HG02885 (cell line): ENCODE results near the gene CES3.
"Not testable (repeated sequence)": the region's sequence is repeated elsewhere in the genome, so short reads cannot be mapped to it uniquely, and the experiment has no call there.

ENCODE experiments used
- ATAC-seq: cut with Tn5 transposase; IDR thresholded peaks from one replicate; pipeline ENCODE4 v1.9.1; 2021; ENCODE audit warnings: mild to moderate bottlenecking; ENCODE audit not compliant: unreplicated experiment, poor library complexity

CES3 gene

DNA sequence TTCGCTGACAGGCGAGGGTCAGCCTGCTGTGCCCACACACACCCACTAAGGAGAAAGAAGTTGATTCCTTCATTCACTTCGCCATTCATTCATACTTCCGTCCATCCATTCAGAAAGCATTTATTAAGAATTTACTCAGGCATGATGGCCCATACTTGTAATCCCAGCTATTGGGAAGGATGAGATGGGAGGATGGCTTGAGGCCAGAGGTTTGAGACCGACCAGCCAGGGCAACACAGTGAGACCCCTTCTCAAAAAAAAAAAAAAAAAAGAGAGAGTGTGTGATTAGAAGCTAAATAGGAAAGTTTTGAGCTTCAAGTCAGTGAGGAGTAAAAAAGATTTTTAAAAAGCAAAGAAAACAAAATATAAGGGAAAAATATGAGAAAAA is 17.0 kb upstream of the CES3 start:
- ATAC-seq = no peak

DNA sequence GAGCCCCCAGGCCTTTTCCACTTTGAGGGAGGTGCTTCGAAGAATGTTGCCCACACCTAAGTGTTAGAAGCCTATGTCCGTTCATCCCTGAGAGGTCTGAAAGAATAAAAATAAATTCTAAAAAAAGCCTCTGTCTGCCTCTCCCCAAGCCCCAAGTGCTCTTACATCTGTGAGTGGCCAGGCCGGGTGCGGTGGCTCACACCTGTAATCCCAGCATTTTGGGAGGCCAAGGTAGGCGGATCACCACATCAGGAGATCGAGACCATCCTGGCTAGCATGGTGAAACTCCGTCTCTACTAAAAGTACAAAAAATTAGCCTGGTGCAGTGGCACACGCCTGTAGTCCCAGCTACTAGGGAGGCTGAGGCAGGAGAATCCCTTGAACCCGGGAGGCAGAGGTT is 16.1 kb upstream of the CES3 start:
- ATAC-seq = not testable (repeated sequence)

DNA sequence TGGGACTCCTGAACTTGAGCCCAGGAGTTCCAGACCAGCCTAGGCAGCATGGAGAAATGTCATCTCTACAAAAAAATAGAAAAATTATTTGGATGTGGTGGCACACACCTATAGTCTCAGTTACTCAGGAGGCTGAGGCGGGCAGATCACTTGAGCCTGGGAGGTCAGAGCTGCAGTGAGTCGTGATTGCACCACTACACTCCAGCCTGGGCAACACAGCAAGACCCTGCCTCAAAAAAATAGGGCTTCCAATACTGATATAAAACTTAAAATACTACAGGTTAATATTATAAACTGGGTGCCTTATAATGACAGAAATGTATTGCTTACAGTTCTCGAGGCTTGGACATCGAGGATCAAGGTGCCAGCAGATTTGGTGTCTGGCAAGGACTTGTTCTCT is 15.1 kb upstream of the CES3 start:
- ATAC-seq = no peak

DNA sequence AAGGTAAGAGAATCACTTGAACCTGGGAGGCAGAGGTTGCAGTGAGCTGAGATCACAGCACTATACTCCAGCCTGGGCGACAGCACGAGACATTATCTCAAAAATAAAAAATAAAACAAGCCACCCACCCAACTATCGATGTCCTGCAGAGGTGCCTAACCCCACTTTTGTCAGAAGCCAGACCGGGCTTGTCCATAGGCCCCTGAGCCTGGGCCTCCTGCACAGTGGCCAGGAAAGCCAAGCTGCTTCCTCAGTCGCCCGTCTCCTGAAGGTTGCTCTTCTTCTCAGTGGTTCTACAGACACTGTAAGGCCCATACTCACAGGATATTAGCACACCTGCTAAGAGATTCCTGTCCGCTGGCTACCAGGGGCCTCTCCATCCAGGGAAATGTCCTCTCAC is 14.5 kb upstream of the CES3 start:
- ATAC-seq = no peak

DNA sequence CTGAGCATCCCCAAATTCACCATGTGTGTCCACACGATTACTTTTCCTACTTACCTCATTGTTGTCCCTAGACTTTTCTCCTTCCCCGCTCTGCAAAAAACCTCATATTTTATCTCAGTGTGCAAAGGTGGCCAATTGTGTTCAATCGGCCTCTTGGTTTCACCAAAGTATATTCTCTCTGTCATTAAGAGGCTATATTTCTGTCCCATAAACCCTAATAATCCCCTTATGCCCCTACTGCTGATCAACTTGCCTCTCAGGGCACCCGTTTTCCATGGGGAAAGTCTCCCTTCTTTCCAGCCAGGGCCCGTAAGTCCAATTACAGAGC is 14.1 kb upstream of the CES3 start:
- no peak for ATAC-seq

DNA sequence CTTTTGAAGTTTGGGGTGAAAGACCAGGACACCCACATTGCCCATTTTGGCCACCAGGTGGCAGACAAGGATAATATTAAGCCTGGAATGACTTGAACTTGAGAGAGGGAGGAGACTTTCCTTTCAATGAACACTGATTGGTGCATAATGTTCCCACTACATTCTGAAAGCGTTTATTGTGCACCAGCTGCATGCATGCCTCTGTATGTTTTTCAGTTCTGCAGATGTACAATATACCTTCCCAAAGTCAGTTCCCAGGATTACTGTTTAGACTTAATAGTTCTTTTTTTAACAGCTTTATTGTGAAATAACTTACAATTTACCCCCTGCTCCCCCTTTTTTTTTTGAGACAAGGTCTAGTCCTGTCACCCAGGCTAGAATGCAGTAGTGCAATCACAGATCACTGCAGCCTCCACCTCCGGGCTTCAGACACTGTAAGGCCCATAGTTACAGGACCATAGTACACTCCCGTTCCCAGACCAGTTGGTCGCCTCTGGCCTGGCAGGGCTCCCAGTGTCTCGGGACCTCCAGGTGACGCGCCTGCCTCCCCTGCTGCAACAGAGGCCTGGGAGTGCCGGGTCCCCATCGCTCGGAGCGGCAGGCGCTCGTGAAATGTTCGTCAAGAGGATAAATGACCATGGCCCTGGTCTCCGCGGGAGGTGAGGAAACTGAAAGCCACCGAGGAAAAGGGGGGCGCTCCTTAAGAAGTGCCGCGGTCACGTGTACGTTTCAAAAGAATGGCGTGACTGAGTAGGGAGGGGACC is 13.6 kb upstream of the CES3 start:
- ATAC-seq = peak; percentile 70

DNA sequence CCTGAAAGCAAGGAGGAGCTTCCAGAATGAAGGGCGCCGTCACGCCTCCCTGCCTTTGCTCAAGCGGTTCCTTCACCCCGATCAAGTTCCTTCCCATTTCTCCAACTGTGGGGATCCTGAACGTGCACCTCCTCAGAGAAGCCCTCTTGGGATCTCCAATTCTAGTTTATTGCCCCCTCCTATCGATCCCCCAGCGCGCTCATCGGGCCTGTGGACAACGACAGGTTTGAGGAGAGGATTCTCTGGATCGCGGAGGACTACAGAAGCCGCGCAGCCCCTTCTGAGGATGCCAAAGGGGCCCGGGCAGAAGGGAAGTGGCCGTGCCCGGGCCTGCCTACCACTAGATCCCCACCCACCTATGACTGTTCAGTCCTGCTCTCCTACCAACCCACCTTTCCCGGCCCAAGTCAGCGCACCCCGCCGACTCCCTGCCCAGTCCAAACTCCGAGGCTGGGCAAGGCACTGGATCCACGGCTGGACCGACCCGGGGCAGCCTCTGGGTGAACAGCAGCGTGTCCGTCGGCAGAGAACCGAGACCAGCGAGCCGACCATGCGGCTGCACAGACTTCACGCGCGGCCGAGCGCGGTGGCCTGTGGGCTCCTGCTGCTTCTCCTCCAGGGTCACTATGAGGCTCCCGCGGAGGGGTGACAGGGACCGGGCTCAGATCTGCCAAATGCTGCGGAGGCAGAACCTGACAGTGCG is 12.8 kb upstream of the CES3 start:
- no peak for ATAC-seq

DNA sequence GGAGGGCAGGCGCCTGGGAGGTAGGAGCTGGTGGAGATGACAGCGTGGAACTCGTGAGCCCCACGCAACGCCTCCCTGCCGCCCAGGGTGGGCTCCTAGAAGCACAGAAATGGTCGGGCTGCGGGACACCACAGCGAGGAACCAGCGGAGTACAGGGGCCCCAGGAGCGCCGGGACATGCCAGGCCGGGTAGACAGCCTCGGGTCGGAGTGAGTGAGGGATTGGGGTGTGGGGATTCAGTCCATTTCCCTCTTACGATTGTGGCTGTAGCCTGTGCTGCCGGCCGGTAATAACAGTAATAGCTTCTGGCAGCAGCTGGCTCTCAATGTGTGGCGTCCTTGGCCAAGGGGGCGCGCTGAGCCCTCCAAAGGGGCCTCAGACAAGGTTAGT is 12.2 kb upstream of the CES3 start:
- no peak for ATAC-seq

DNA sequence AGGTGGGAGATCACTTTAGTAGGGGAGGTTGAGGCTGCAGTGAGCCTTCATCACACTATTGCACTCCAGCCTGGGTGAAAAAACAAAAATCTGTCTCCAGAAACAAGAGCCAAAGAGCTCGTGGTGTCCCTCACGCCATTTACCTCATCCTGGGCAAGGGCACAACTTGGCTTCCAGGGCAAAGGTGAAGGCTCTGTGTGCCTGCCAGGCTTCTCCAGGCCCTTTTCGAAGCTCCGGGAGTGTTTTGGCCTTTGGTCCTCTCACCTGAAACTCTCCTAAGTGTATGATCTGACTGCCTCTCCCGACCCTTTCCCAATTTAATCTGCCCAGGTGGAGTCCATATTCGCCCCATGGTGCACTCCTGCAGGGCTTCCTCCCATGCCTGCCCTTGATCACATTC is 11.6 kb upstream of the CES3 start:
- ATAC-seq = no peak

DNA sequence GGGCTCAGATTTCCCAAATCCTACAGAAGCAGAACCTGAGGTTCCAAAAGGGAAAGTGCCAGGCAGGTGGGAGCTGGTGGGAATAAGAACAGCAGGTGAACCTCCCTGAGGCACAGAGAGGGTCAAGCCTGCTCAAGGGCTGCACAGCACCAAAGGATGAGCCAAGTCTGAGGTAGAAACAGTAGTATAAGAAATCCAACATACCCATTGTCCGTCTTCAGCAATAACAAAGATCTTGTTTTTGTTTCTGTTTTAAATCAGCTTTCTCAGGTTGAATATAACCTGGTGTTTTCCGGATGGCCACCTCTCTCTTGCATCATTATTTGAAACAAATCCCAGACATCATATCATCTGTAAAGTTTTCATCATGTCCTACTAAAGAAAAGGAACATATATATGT is 10.6 kb upstream of the CES3 start:
- no peak for ATAC-seq

DNA sequence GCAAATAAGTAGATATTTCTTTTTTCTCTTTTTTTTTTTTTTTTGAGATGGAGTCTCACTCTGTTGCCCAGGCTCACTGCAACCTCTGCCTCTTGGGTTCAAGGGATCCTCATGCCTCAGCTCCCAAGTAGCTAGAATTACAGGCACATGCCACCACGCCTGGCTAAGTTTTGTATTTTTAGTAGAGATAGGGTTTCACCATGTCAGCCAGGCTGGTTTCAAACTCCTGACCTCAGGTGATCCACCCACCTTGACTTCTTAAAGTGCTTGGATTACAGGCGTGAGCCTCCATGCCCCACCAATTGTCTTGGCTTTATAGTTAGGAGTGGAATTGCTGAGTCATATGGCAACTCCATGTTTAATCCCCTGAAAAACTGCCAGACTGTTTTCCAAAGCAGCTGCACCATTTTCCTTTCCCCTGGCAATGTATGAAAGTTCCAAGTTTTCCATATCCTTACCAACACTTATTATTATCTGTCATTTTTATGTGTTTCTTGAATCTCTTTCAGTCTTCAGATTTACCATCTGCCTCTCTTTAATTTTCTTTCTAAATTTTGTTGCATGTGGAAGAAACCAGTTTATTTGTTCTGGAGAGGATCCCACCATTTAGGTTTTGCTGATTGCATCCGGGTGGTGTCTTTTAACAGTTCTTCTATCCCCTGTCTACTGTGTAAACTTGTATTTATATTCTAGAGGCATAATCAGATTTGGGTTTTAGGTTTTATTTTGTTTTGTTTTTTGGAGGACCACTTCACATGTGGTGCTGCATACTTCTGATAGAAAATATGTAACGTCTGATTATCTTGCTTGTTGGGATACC is 9.9 kb upstream of the CES3 start:
- no peak for ATAC-seq

DNA sequence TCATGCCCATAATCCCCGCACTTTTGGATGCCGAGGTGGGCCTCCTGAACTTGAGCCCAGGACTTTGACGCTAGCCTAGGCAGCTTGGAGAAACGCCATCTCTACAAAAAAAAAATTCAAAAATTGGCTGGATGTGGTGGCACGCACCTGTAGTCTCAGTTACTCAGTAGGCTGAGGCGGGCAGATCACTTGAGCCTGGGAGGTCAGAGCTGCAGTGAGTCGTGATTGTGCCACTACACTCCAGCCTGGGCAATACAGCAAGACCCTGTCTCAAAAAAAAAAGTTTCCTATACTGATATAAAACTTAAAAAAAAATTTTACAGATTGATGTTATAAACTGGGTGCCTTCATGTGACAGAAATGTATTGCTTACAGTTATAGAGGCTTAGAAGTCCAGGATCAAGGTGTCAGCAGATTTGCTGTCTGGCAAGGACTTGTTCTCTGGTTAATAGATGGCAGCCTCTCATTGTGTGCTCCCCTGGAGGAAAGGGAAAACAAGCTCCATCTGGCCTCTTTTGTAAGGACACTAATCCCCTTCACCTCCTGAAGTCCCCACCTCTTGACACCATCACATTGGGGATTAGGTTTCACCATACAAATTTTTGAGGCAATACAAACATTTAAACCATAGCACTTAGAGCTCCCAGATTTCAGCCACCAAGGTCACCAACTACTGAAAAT is 8.5 kb upstream of the CES3 start:
- no peak for ATAC-seq

DNA sequence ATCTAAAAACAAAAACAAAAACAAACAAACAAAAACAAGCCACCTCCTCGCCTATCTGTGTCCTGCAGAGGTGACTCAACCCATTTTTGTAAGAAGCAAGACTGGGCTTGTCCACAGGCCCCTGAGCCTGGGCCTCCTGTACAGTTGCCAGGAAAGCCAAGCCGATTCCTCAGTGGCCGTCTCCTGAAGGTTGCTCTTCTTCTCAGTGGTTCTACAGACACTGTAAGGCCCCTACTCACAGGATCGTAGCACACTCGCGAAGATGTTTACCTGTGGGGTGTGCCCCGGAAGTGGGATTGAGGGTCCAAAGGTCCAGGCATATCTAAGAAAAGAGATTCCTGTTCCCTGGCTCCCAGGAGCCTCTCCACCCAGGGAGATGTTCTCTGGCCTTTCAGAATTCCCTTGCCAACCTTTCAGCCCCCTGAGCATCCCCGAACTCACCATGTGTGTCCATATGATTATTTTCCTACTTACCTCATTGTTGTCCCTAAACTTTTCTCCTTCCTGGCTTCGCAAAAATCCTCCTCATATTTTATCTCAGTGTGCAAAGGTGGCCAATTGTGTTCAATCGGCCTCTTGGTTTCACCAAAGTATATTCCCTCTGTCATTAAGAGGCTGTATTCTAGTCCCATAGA is 7.5 kb upstream of the CES3 start:
- ATAC-seq = no peak

DNA sequence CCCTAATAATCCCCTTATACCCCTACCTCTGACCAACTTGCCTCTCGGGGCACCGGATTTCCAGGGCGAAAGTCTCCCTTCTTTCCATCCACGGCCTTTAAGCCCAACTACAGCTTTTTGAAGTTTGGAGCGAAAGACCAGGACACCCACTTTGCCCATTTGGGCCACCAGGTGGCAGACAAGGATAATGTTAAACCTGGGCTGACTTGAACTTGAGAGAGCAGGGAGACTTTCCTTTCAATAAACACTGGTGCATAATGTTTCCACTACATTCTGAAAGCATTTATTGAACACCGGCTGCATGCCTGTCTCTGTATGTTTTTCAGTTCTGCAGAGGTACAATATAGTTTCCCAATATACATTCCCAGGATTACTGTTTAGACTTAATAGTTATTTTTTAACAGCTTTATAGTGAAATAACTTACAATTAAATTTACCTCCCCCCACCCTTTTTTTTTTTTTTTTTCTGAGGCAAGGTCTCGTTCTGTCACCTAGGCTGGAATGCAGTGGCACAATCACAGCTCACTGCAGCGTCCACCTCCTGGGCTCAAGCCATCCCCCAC is 6.9 kb upstream of the CES3 start:
- ATAC-seq = no peak

DNA sequence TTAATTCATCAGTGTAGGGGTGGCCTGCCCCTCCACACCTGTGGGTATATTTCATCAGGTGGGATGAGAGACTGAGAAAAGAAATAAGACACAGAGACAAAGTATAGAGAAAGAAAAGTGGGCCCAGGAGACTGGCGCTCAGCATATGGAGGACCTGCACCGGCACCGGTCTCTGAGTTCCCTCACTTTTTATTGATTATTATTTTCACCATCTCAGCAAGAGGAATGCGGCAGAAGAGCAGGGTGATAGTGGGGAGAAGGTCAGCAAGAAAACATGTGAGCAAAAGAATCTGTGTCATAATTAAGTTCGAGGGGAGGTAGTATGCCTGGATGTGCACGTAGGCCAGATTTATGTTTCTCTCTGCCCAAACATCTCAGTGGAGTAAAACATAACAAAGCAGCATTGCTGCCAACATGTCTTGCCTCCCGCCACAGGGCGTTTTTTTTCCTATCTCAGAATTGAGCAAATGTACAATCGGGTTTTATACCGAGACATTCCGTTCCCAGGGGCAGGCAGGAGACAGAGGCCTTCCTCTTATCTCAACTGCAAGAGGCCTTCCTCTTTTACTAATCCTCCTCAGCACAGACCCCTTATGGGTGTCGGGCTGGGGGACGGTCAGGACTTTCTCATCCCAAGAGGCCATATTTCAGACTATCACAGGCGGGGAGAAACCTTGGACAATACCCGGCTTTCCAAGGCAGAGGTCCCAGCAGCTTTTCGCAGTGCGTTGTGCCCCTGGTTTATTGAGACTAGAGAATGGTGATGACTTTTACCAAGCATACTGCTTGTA is 5.5 kb upstream of the CES3 start:
- not testable (repeated sequence) for ATAC-seq

DNA sequence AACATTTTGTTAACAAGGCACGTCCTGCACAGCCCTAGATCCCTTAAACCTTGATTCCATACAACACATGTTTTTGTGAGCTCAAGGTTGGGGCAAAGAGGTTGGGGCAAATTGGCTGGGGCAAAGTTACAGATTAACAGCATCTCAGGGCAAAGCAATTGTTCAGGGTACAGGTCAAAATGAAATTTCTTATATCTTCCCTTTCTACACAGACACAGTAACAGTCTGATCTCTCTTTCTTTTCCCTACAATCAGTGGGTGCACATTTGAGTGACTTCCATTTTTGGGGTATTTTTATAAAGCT is 5.0 kb upstream of the CES3 start:
- ATAC-seq = not testable (repeated sequence)

DNA sequence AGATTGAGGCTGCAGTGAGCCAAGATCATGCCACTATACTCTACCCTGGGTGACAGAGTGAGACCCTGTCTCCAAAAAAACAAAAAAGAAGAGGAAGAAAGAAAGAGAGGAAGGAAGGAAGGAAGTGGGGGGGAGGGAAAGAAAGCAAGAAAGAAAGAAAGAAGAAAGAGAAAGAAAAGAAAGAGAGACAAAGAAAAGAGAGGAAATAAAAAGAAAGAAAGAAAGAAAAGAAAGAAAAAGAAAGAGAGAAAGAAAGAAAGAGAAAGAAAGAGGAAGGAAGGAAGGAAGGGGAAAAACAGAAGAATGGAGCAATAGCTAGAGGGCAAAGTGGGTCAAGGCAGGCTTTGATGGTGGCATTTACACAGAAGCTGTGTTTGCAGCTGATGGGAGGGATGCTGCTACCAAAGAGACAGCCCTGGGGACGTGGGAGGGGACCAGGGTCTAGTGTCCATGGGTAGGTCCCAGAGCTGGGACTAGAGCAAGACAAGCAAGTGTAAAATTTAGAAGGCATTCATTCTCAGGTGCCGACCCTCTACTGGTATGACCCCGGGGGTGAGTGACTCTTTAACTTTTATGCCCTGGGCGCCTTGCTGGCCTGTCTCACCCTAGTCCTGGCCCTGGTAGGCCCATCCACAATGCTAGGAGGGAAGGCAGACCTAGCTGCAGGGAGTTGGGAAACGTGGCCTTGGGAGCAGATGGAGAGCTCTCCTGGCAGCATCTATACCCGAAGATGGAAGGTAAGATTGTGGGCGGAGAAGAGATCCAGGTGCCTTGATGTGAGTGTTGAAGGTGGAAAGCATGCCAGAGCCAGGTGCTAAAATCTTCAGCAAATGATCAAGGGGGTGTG is 2.0 kb upstream of the CES3 start:
- no peak for ATAC-seq

DNA sequence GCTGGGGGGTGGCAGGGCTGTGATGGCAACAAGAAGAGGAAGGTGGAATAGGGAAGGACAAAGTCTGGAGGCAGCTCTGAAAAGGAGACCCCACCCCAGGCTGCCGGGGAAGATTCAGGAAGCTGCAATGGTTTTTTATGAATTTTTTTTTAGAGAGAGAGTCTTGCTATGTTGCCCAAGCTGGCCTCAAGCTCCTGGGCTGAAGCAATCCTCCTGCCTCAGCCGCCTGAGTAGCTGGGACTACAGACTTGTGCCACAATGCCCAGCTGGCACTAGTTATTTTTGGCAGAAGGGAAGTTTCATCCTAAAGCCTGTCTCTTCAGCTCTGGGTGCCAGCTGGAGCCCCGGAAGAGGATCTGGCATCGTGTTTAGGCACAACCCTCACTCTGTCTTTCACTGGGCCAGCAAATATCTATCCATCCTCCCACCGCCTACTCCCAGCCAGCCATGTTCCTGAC is 1.3 kb upstream of the CES3 start:
- ATAC-seq = no peak

DNA sequence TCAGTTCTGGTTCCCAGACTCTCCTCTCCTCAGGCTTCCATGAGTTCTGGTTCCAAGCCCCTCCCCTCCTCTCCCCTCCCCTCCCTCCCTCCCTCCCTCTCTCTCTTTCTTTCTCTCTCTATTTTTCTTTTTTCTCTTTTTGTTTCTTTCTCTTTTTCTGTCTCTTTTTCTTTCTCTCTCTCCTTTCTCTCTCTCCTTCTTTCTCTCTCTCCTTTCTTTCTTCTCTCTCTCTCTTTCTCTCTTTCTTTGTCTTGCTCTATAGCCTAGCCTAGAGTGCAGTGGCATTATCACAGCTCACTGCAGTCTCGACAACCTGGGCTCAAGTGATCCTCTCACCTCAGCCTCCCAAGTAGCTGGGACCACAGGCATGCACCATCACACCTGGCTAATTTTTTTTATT is 796 bp upstream of the CES3 start:
- ATAC-seq = no peak
